ENCODE data around the gene KRTAP1-4. TPM values are rescaled to one million over a fixed set of nuclear protein-coding genes. Genes with fewer than 3 reads are reported as not detected.
A peak's percentile ranks its signal among the peaks of the same experiment; 100 is the strongest.

KRTAP1-4 gene
- total and polyA plus RNA-seq, 2 of the 4 experiments (the other 2 are of a cell fraction) = not detected

GRCh38 chr17:41058741-41059140 is 28.7 kb upstream of the KRTAP1-4 start:
- peak overlapping the region; percentile 96 for H2BK20ac ChIP-seq (ENCODE audit: low read depth, low read length)
- H3K79me1 ChIP-seq (ENCODE audit: low read depth in 1 of 2, low read length in 2 of 2) = no peaks in the 10 kb centered on the region
- ChIA-PET CTCF (interaction anchor here (0.7 kb wide), 1 partner anchor 255 kb away, joined by 3 read pairs; no protein-coding TSS in a partner anchor), POLR2A (ENCODE audit: unreplicated experiment) (interaction anchor here (0.8 to 3.0 kb wide), 2 partner anchors 10 to 149 kb away, joined by 5 to 12 read pairs; no protein-coding TSS in a partner anchor)
- peak overlapping the region; percentile 63 for H3K27ac ChIP-seq (ENCODE audit: insufficient read depth, low read length)
- peak overlapping the region; percentile 99 for H3K18ac ChIP-seq (ENCODE audit: low read depth, low read length)
- BruUV-seq (replicated peaks) = no TSS peak
- in situ Hi-C loops (cut with MboI; ENCODE audit: low sequenced_read_pairs) (no loop called here), dilution Hi-C loops (cut with HindIII; ENCODE audit: low sequenced_read_pairs, unreplicated experiment) (no loop called here), intact Hi-C loops (cut with micrococcal nuclease) (loop anchor here (5.0 kb wide), 1 partner anchor 101 kb away; no protein-coding TSS in a partner anchor)
- peak overlapping the region; percentile 13; the same call in 1 of the 2 replicates for H3K4me2 ChIP-seq (ENCODE audit: low read depth, low read length)
- H4K5ac ChIP-seq (ENCODE audit: low read depth, low read length) = peak overlapping the region; percentile 97
- peaks cover 16% of the 10 kb centered on the region for H3K4me1 ChIP-seq (ENCODE audit: control insufficient read depth, insufficient read depth, low read length)
- H3K4ac ChIP-seq (ENCODE audit: low read depth, low read length) = peak overlapping the region; percentile 91
- H2AFZ ChIP-seq (replicated peaks; ENCODE audit: low read length, poor library complexity) = no peak overlapping the region
- no CpG with 5 or more reads among the region's 5 CpGs for WGBS, 2 experiments (ENCODE audit: extremely low coverage in 2 of 2, insufficient read length in 1 of 2)
- H2AK9ac ChIP-seq (replicated peaks; ENCODE audit: low read depth, low read length, poor library complexity) = peak overlapping the region; percentile 2
- peak overlapping the region; percentile 80 for H2BK5ac ChIP-seq (ENCODE audit: low read depth, low read length, poor library complexity, severe bottlenecking)
- no peaks in the 10 kb centered on the region for H3K36me3 ChIP-seq (ENCODE audit: control insufficient read depth, insufficient read depth, low read length)
- no peak overlapping the region; the same call in 1 of the 2 replicates for H3K9ac ChIP-seq (ENCODE audit: low read depth, low read length)
- peak overlapping the region; percentile 85 for H2AK5ac ChIP-seq (ENCODE audit: low read depth, low read length)
- no peaks in the 10 kb centered on the region for H4K20me1 ChIP-seq (ENCODE audit: insufficient read depth, low read length)
- H4K8ac ChIP-seq (ENCODE audit: low read depth in 2 of 2, low read length in 2 of 2) = peak overlapping the region; percentile 70 to 82
- no peak overlapping the region for H3K4me3 ChIP-seq (ENCODE audit: insufficient read depth, low read depth, low read length)
- no peaks in the 10 kb centered on the region for H3K9me3 ChIP-seq (ENCODE audit: control insufficient read depth, insufficient read depth, low read length)
- ATAC-seq (ENCODE audit: low read depth) = no peak
- peak overlapping the region; percentile 48 for H2BK15ac ChIP-seq (ENCODE audit: low read depth, low read length)
- TF ChIP-seq USF2 (IDR thresholded peaks at IDR 0.05; ENCODE audit: low read depth, low read length) (no peak), BHLHE40 (IDR thresholded peaks at IDR 0.05; ENCODE audit: low read depth, low read length) (no peak), MAZ (IDR thresholded peaks at IDR 0.05; ENCODE audit: borderline replicate concordance, low read depth, low read length) (no peak), MXI1 (IDR thresholded peaks at IDR 0.05; ENCODE audit: borderline replicate concordance, low read depth, low read length) (no peak), RFX5 (IDR thresholded peaks at IDR 0.05; ENCODE audit: low read depth, low read length) (no peak), CEBPB (IDR thresholded peaks at IDR 0.05; ENCODE audit: low read depth, low read length) (no peak), MAFK (IDR thresholded peaks at IDR 0.05; ENCODE audit: low read depth, low read length) (no peak)
- H3K23ac ChIP-seq (ENCODE audit: low read depth, low read length) = peak overlapping the region; percentile 60; the same call in 1 of the 2 replicates
- H3K27me3 ChIP-seq (ENCODE audit: control insufficient read depth, insufficient read depth, low read length) = no peaks in the 10 kb centered on the region
- peaks cover 2% of the 10 kb centered on the region; the same call in 1 of the 2 replicates for H3K9me1 ChIP-seq (ENCODE audit: insufficient read depth, low read length)
- H4K91ac ChIP-seq (ENCODE audit: insufficient read depth, low read depth, low read length) = peak overlapping the region; percentile 86
- peak overlapping the region; percentile 89 for H3K14ac ChIP-seq (replicated peaks; ENCODE audit: low read depth, low read length)
- H3K56ac ChIP-seq (ENCODE audit: extremely low read depth, insufficient read depth, low read length) = peak overlapping the region; percentile 83
- DNase-seq = peak; percentile 57
- peak overlapping the region; percentile 95 for H2BK120ac ChIP-seq (ENCODE audit: low read depth, low read length)

Data from IMR-90 (cell line).